MCF 10A (cell line): ENCODE results near the gene FBXL20. TPM values are rescaled to one million over a fixed set of nuclear protein-coding genes. Genes with fewer than 3 reads are reported as not detected.
A peak's percentile ranks its signal among the peaks of the same experiment; 100 is the strongest.
"Not testable (repeated sequence)": the region's sequence is repeated elsewhere in the genome, so short reads cannot be mapped to it uniquely, and the experiment has no call there.

ENCODE experiments used
- BruUV-seq: library from RNA; stranded (reverse); fragments of 400-500 nt; replicated peaks from 2 replicates; lab custom pipeline; 2021; lab: Mats Ljungman, UMichigan
- CTCF ChIA-PET: fragments of 300-600 bp; sonication (Branson Sonifier 250); formaldehyde crosslinking; extraction: SDS; loops from one replicate; lab custom pipeline; 2021; ENCODE audit warnings: antibody characterized with exemption, inconsistent platforms; lab: Yijun Ruan, JAX
- POLR2A ChIA-PET: fragments of 300-600, 350-650 bp; sonication (Branson Sonifier 250); formaldehyde crosslinking; extraction: SDS; loops from one replicate; lab custom pipeline; 2020; ENCODE audit warnings: antibody characterized with exemption, inconsistent platforms; lab: Yijun Ruan, JAX
- DNase-seq: peaks from one replicate; pipeline ENCODE4 v3.0.0-alpha.2; 2018; ENCODE audit not compliant: unreplicated experiment
- H3K27ac Mint-ChIP-seq: one replicate; pipeline ENCODE4 v1.8.0; 2022; ENCODE audit warnings: mild to moderate bottlenecking, low read depth, mixed read lengths; ENCODE audit not compliant: unreplicated experiment
- H3K27me3 Mint-ChIP-seq: one replicate; pipeline ENCODE4 v1.8.0; 2022; ENCODE audit warnings: mixed read lengths; ENCODE audit not compliant: insufficient read depth, unreplicated experiment
- H3K36me3 Mint-ChIP-seq: one replicate; pipeline ENCODE4 v1.8.0; 2022; ENCODE audit warnings: mild to moderate bottlenecking, moderate library complexity, mixed read lengths; ENCODE audit not compliant: insufficient read depth, unreplicated experiment
- H3K4me1 Mint-ChIP-seq: one replicate; pipeline ENCODE4 v1.8.0; 2022; ENCODE audit warnings: mixed read lengths; ENCODE audit not compliant: insufficient read depth, unreplicated experiment
- H3K4me3 Mint-ChIP-seq: one replicate; pipeline ENCODE4 v1.8.0; 2022; ENCODE audit warnings: mild to moderate bottlenecking, moderate library complexity, mixed read lengths; ENCODE audit not compliant: unreplicated experiment
- H3K9me3 Mint-ChIP-seq: one replicate; pipeline ENCODE4 v1.8.0; 2022; ENCODE audit warnings: mixed read lengths; ENCODE audit not compliant: unreplicated experiment
- CTCF ChIP-seq: fragments of 200-600 bp; IDR thresholded peaks from one replicate; pipeline ENCODE4 v1.8.0; 2022; ENCODE audit warnings: antibody characterized with exemption, mild to moderate bottlenecking; ENCODE audit not compliant: unreplicated experiment
- intact Hi-C: fragments of 100-400 bp; cut with micrococcal nuclease; formaldehyde crosslinking; loops from 2 replicates; pipeline ENCODE4 v1.14.1; 2022
- total RNA-seq: library from RNA; stranded (reverse); gene quantifications from 2 replicates; pipeline ENCODE4 v1.2.3, GENCODE V29; 2022

Gene FBXL20
- total RNA-seq, 1 experiment from 2014 or later = 13.4 TPM

- Mint-ChIP-seq H3K4me3 (no peak overlapping the region), H3K4me1 (no peaks in the 10 kb centered on the region), H3K36me3 (no peaks in the 10 kb centered on the region), H3K9me3 (no peaks in the 10 kb centered on the region), H3K27ac (no peak overlapping the region), H3K27me3 (no peaks in the 10 kb centered on the region)
- intact Hi-C loops = no loop called here
- no TSS peak for BruUV-seq
- DNase-seq = no peak
- POLR2A ChIA-PET = interaction anchor here (1.5 kb wide), 1 partner anchor 48 kb away, joined by 5 read pairs; no protein-coding TSS in a partner anchor
- TF ChIP-seq CTCF = no peak
- CTCF ChIA-PET = no interaction called here
Observed at GRCh38 chr17:39351508-39351907, 49.9 kb downstream of the FBXL20 start.

- no peaks in the 10 kb centered on the region for H3K4me1 Mint-ChIP-seq
Observed at GRCh38 chr17:39349246-39349645, 52.2 kb downstream of the FBXL20 start.

GRCh38 chr17:39346863-39347262 lies 54.6 kb downstream of the FBXL20 start:
- BruUV-seq, POLR2A ChIA-PET, H3K9me3 Mint-ChIP-seq: not testable (repeated sequence)

More at GRCh38 chr17:39349246-39349645, 52.2 kb downstream of the FBXL20 start:
- ChIA-PET POLR2A (no interaction called here), CTCF (interaction anchor here (0.6 kb wide), 1 partner anchor 39 kb away, joined by 3 read pairs; no protein-coding TSS in a partner anchor)
- Mint-ChIP-seq H3K9me3 (no peaks in the 10 kb centered on the region), H3K27ac (no peak overlapping the region), H3K27me3 (no peaks in the 10 kb centered on the region), H3K4me3 (no peak overlapping the region), H3K36me3 (no peaks in the 10 kb centered on the region)
- no peak for TF ChIP-seq CTCF
- intact Hi-C loops = no loop called here
- no peak for DNase-seq
- BruUV-seq = no TSS peak

GRCh38 chr17:39341541-39341940 lies 59.9 kb downstream of the FBXL20 start:
- Mint-ChIP-seq H3K27ac (no peak overlapping the region), H3K4me1 (no peaks in the 10 kb centered on the region), H3K36me3 (peaks cover 26% of the 10 kb centered on the region), H3K9me3 (no peaks in the 10 kb centered on the region), H3K4me3 (no peak overlapping the region), H3K27me3 (no peaks in the 10 kb centered on the region)
- POLR2A ChIA-PET = interaction anchor here (0.7 kb wide), 1 partner anchor 11 kb away, joined by 3 read pairs; no protein-coding TSS in a partner anchor
- CTCF ChIA-PET = no interaction called here
- intact Hi-C loops = no loop called here
- no peak for TF ChIP-seq CTCF
- no peak for DNase-seq
- BruUV-seq = TSS peak; percentile 25

More at GRCh38 chr17:39346863-39347262, 54.6 kb downstream of the FBXL20 start:
- CTCF ChIA-PET, H3K36me3 Mint-ChIP-seq, intact Hi-C loops, H3K4me1 Mint-ChIP-seq, DNase-seq, H3K27ac Mint-ChIP-seq, H3K4me3 Mint-ChIP-seq, H3K27me3 Mint-ChIP-seq: not testable (repeated sequence)
